Measurements from ENCODE around the gene CTTNBP2. TPM values are rescaled to one million over a fixed set of nuclear protein-coding genes. Genes with fewer than 3 reads are reported as not detected.

Gene CTTNBP2
- total RNA-seq, 1 donor from 2014 or later = 3.0 TPM

GRCh38 chr7:117675497-117676435 is 197.5 kb downstream of the CTTNBP2 start:
- H3K9me3 ChIP-seq = no peaks in the 10 kb centered on the region
- no peak overlapping the region for H3K4me3 ChIP-seq
- intact Hi-C loops (cut with DNase I) = no loop called here
- no peak overlapping the region for H3K27ac ChIP-seq
- no peak for DNase-seq (ENCODE audit: low spot score in 2 of 2)
- H3K4me1 ChIP-seq = no peaks in the 10 kb centered on the region
- no peaks in the 10 kb centered on the region for H3K36me3 ChIP-seq
- H3K27me3 ChIP-seq = no peaks in the 10 kb centered on the region
- no peak for TF ChIP-seq CTCF (IDR thresholded peaks at IDR 0.05)

- Histone ChIP-seq H3K9me3 (no peaks in the 10 kb centered on the region), H3K4me1 (no peaks in the 10 kb centered on the region), H3K27me3 (no peaks in the 10 kb centered on the region), H3K27ac (no peak overlapping the region), H3K36me3 (no peaks in the 10 kb centered on the region), H3K4me3 (no peak overlapping the region)
- TF ChIP-seq CTCF (IDR thresholded peaks at IDR 0.05) = no peak
- intact Hi-C loops (cut with DNase I) = loop anchor here (5.0 kb wide), 1 partner anchor 217 kb away; no protein-coding TSS in a partner anchor
- DNase-seq (ENCODE audit: low spot score in 2 of 2) = no peak
These were observed 198.6 kb downstream of the CTTNBP2 start for GRCh38 chr7:117674617-117675016.

- no peaks in the 10 kb centered on the region for H3K36me3 ChIP-seq
- no peak for DNase-seq (ENCODE audit: low spot score in 2 of 2)
- no peak overlapping the region for H3K4me3 ChIP-seq
- TF ChIP-seq CTCF (IDR thresholded peaks at IDR 0.05) = peak in 1 of 3 experiments; percentile 8
- H3K27me3 ChIP-seq = no peaks in the 10 kb centered on the region
- no peaks in the 10 kb centered on the region for H3K4me1 ChIP-seq
- no peak overlapping the region for H3K27ac ChIP-seq
- H3K9me3 ChIP-seq = no peaks in the 10 kb centered on the region
- intact Hi-C loops (cut with DNase I) = loop anchor here (5.0 kb wide), 1 partner anchor 217 kb away; no protein-coding TSS in a partner anchor
These were observed 199.4 kb downstream of the CTTNBP2 start for GRCh38 chr7:117673839-117674238.

- Histone ChIP-seq H3K36me3 (no peaks in the 10 kb centered on the region), H3K27ac (no peak overlapping the region), H3K4me1 (no peaks in the 10 kb centered on the region), H3K4me3 (no peak overlapping the region), H3K9me3 (no peaks in the 10 kb centered on the region), H3K27me3 (no peaks in the 10 kb centered on the region)
- no peak for TF ChIP-seq CTCF (IDR thresholded peaks at IDR 0.05)
- intact Hi-C loops (cut with DNase I) = loop anchor here (5.0 kb wide), 1 partner anchor 216 kb away; no protein-coding TSS in a partner anchor
- DNase-seq (ENCODE audit: low spot score in 2 of 2) = no peak
These were observed 199.9 kb downstream of the CTTNBP2 start for GRCh38 chr7:117673367-117673766.

GRCh38 chr7:117672453-117672852 is 200.8 kb downstream of the CTTNBP2 start:
- H3K27ac ChIP-seq = no peak overlapping the region
- H3K9me3 ChIP-seq = no peaks in the 10 kb centered on the region
- H3K4me3 ChIP-seq = no peak overlapping the region
- DNase-seq (ENCODE audit: low spot score in 2 of 2) = no peak
- intact Hi-C loops (cut with DNase I) = loop anchor here (5.0 kb wide), 1 partner anchor 215 kb away; no protein-coding TSS in a partner anchor
- TF ChIP-seq CTCF (IDR thresholded peaks at IDR 0.05) = no peak
- no peaks in the 10 kb centered on the region for H3K36me3 ChIP-seq
- H3K27me3 ChIP-seq = no peaks in the 10 kb centered on the region
- H3K4me1 ChIP-seq = no peaks in the 10 kb centered on the region
